ENCODE data around the gene MTHFR. TPM values are rescaled to one million over a fixed set of nuclear protein-coding genes. Genes with fewer than 3 reads are reported as not detected.

Gene MTHFR
- total and polyA plus RNA-seq, 2 of the 8 experiments (the other 6 are each of a cell fraction or from before 2014, with no cell fraction given), result 8.7 to 18.5 TPM

DNA sequence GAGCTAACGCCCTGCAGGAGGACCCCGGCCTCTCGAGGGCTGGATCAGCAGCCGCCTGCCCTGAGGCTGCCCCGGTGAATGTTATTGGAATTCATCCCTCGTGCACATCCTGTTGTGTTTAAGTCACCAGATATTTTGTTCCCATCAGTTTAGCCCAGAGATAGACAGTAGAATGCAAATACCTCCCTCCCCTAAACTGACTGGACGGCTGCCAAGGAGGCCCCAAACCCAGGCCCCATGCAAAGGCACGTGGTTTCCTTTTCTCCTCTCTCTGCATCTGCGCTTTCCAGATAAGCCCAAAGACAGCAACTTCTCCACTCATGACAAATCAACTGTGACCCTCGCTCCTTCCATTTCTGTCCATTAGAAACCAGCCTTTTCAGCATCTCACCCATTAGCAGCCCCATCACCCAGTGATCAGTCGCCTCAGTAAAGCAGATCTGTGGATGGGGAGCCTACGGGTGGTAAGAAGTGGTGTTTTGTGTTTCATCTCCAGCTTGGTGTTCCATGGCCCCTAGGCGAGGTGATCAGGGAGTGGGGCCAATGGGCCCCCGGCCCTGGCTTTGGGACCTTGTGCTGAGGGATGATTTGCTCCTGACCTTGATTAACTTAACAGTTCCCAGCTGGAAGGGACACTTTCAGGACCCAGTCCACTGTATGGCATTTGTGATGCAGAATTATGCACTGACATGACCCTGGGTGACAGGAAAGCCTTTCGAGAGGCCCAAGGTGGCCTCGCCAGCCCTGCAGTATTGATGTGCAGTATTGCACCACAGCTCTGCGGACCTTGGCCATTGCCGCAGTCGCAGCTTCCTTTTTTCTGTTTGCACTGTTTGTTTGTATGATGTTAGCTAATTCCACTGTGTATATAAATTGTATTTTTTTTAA is 36.6 kb upstream of the MTHFR start:
- Histone ChIP-seq H3K36me3 (ENCODE audit: control insufficient read depth in 2 of 4, insufficient read depth in 4 of 4, low read length in 3 of 4) (peaks cover 32 to 65% (median 55%) of the 10 kb centered on the region in 4 experiments), H3K23me2 (ENCODE audit: low read depth, low read length) (no peaks in the 10 kb centered on the region), H4K20me1 (replicated peaks in 1 of 2; ENCODE audit: control insufficient read depth in 1 of 2, insufficient read depth in 2 of 2, low read length in 2 of 2) (peaks cover 6 to 10% of the 10 kb centered on the region in 2 experiments), H2AFZ (ENCODE audit: low read length) (no peak overlapping the region), H2BK15ac (ENCODE audit: low read length) (no peak overlapping the region), H2BK120ac (replicated peaks; ENCODE audit: low read depth, low read length) (no peak overlapping the region), H3K18ac (ENCODE audit: extremely low read depth, low read length) (no peak overlapping the region), H3K4me2 (ENCODE audit: insufficient read depth in 1 of 2, low read depth in 2 of 2, low read length in 2 of 2) (no peak overlapping the region), H2BK12ac (ENCODE audit: low read depth, low read length) (no peak overlapping the region), H3K14ac (ENCODE audit: insufficient read length) (no peak overlapping the region), H4K91ac (replicated peaks; ENCODE audit: insufficient read length, low read length) (no peak overlapping the region), H3K9ac (replicated peaks in 1 of 4; ENCODE audit: extremely low read depth in 1 of 4, low read depth in 3 of 4, low read length in 3 of 4) (no peak overlapping the region), H2AK5ac (ENCODE audit: low read depth, low read length) (no peak overlapping the region), H3K79me1 (ENCODE audit: low read depth, low read length) (no peaks in the 10 kb centered on the region), H4K8ac (ENCODE audit: extremely low read depth, insufficient read depth, low read length) (no peak overlapping the region), H3K9me3 (ENCODE audit: insufficient read depth in 2 of 2, low read depth in 1 of 2, low read length in 1 of 2) (no peaks in the 10 kb centered on the region), H3K4me3 (ENCODE audit: extremely low read depth in 1 of 4, insufficient read depth in 2 of 4, low read depth in 3 of 4, low read length in 4 of 4) (no peak overlapping the region), H4K5ac (ENCODE audit: insufficient read length, low read depth, low read length) (no peak overlapping the region), H3K27ac (ENCODE audit: low read depth, low read length) (no peak overlapping the region), H3K27me3 (replicated peaks in 1 of 4; ENCODE audit: control insufficient read depth in 3 of 4, extremely low read depth in 1 of 4, insufficient read depth in 3 of 4, low read length in 3 of 4) (no peaks in the 10 kb centered on the region), H3K56ac (replicated peaks; ENCODE audit: insufficient read length, low read depth, low read length) (no peak overlapping the region), H2BK20ac (ENCODE audit: low read length) (no peak overlapping the region), H2BK5ac (ENCODE audit: low read depth, low read length) (no peak overlapping the region), H3K79me2 (ENCODE audit: control insufficient read depth in 1 of 2, insufficient read depth in 2 of 2, low read length in 2 of 2) (no peaks in the 10 kb centered on the region), H3K4me1 (replicated peaks in 1 of 4; ENCODE audit: control insufficient read depth in 3 of 4, insufficient read depth in 4 of 4, low read length in 3 of 4) (no peaks in the 10 kb centered on the region), H3K23ac (ENCODE audit: insufficient read length) (no peak overlapping the region), H3K4ac (replicated peaks; ENCODE audit: insufficient read length, low read depth, low read length) (no peak overlapping the region)
- WGBS, 2 experiments (ENCODE audit: extremely low coverage in 1 of 2, insufficient coverage in 1 of 2, insufficient read length in 1 of 2, insufficient replicate concordance in 2 of 2, low coverage in 1 of 2, low lambda C conversion rate in 2 of 2, missing lambda C conversion rate in 1 of 2), result 89% methylated on average over 19 of the region's 19 CpGs; no CpG with 5 or more reads in 1 of the 2 experiments
- no peak for DNase-seq (ENCODE audit: low read depth in 1 of 2, low spot score in 2 of 2)
- FAIRE-seq, result no peak
- POLR2A ChIA-PET (ENCODE audit: partially characterized antibody), result interaction anchor here (0.7 to 8.1 kb wide), 3 partner anchors 10 to 66 kb away, joined by 3 to 72 read pairs (median 3); no protein-coding TSS in a partner anchor
- TF ChIP-seq SP1 (IDR thresholded peaks at IDR 0.05; ENCODE audit: low read depth, low read length), result no peak
- TF ChIP-seq, protein P1, sequence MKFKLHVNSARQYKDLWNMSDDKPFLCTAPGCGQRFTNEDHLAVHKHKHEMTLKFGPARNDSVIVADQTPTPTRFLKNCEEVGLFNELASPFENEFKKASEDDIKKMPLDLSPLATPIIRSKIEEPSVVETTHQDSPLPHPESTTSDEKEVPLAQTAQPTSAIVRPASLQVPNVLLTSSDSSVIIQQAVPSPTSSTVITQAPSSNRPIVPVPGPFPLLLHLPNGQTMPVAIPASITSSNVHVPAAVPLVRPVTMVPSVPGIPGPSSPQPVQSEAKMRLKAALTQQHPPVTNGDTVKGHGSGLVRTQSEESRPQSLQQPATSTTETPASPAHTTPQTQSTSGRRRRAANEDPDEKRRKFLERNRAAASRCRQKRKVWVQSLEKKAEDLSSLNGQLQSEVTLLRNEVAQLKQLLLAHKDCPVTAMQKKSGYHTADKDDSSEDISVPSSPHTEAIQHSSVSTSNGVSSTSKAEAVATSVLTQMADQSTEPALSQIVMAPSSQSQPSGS (IDR thresholded peaks at IDR 0.05; ENCODE audit: low read length), result no peak
- no peak for TF ChIP-seq POLR2A (IDR thresholded peaks at IDR 0.05; ENCODE audit: control extremely low read depth in 1 of 2, low read depth in 2 of 2, low read length in 2 of 2)
- TF ChIP-seq NRF1 (IDR thresholded peaks at IDR 0.05; ENCODE audit: low read depth, low read length), result no peak
- no peak for TF ChIP-seq KDM1A (IDR thresholded peaks at IDR 0.05; ENCODE audit: borderline replicate concordance, low read length)
- TF ChIP-seq TAF7 (optimal IDR thresholded peaks at IDR 0.05; ENCODE audit: borderline replicate concordance, low read depth, low read length), result no peak
- no peak for TF ChIP-seq CHD1 (IDR thresholded peaks at IDR 0.05; ENCODE audit: low read depth, low read length)
- TF ChIP-seq YY1 (IDR thresholded peaks at IDR 0.05; ENCODE audit: low read depth, low read length), result no peak
- no peak for TF ChIP-seq POU5F1 (IDR thresholded peaks at IDR 0.05; ENCODE audit: low read depth, low read length)
- TF ChIP-seq FOSL1 (IDR thresholded peaks at IDR 0.05; ENCODE audit: insufficient read depth, low read depth, low read length), result no peak
- TF ChIP-seq TEAD4 (IDR thresholded peaks at IDR 0.05; ENCODE audit: low read depth, low read length), result no peak
- CTCF ChIA-PET (ENCODE audit: partially characterized antibody), result interaction anchor here (0.7 to 8.8 kb wide), 9 partner anchors 10 to 124 kb away, joined by 3 to 67 read pairs (median 7); no protein-coding TSS in a partner anchor

Measured in H1 (cell line).